Endodermal cell (in vitro differentiated cells): Measurements from ENCODE around the gene AP2A1. TPM values are rescaled to one million over a fixed set of nuclear protein-coding genes. Genes with fewer than 3 reads are reported as not detected.

ENCODE experiments used
- DNase-seq: peaks from one replicate; pipeline ENCODE4 v3.0.0-alpha.2; 2017
- H3K27ac ChIP-seq: 2 replicates; pipeline ENCODE4 v1.5.1; 2013; ENCODE audit warnings: mild to moderate bottlenecking, low read depth, low read length, moderate library complexity
- H3K27me3 ChIP-seq: 2 replicates; pipeline ENCODE4 v1.6.1; 2013; ENCODE audit warnings: mild to moderate bottlenecking, low read length, moderate library complexity; ENCODE audit not compliant: insufficient read depth, control insufficient read depth, poor library complexity, severe bottlenecking
- H3K36me3 ChIP-seq: 2 replicates; pipeline ENCODE4 v1.7.0; 2013; ENCODE audit warnings: mild to moderate bottlenecking, low read length, moderate library complexity; ENCODE audit not compliant: control insufficient read depth, insufficient read depth
- H3K4me1 ChIP-seq: one replicate; pipeline ENCODE4 v1.7.0; 2013; ENCODE audit warnings: low read length; ENCODE audit not compliant: control insufficient read depth, insufficient read depth
- H3K4me3 ChIP-seq: 2 replicates; pipeline ENCODE4 v1.5.1; 2013; ENCODE audit warnings: mild to moderate bottlenecking, low read length, moderate library complexity
- H3K9ac ChIP-seq: 2 replicates; pipeline ENCODE4 v1.6.1; 2013; ENCODE audit warnings: mild to moderate bottlenecking, low read length, moderate library complexity; ENCODE audit not compliant: poor library complexity, severe bottlenecking; ENCODE audit errors: extremely low read depth
- H3K9me3 ChIP-seq: 2 replicates; pipeline ENCODE4 v1.6.1; 2013; ENCODE audit warnings: mild to moderate bottlenecking, low read length, moderate library complexity; ENCODE audit not compliant: control insufficient read depth
- H3K27ac Mint-ChIP-seq: 2 replicates; pipeline ENCODE4 v1.8.0; 2020; ENCODE audit warnings: mixed read lengths
- H3K27me3 Mint-ChIP-seq: 2 replicates; pipeline ENCODE4 v1.8.0; 2021; ENCODE audit warnings: mild to moderate bottlenecking, mixed read lengths; ENCODE audit not compliant: insufficient read depth
- H3K36me3 Mint-ChIP-seq: 2 replicates; pipeline ENCODE4 v1.8.0; 2020; ENCODE audit warnings: low read depth, mixed read lengths
- H3K4me1 Mint-ChIP-seq: 2 replicates; pipeline ENCODE4 v1.8.0; 2020; ENCODE audit warnings: mixed read lengths
- H3K4me3 Mint-ChIP-seq: 2 replicates; pipeline ENCODE4 v1.8.0; 2020; ENCODE audit warnings: mild to moderate bottlenecking, moderate library complexity, mixed read lengths
- H3K9me3 Mint-ChIP-seq: 2 replicates; pipeline ENCODE4 v1.8.0; 2020; ENCODE audit warnings: mild to moderate bottlenecking, mixed read lengths
- WGBS, 2 experiments: methylation state at CpG; one replicate each; pipeline versions ENCODE4 v1.1.5 to v1.1.7; 2013; ENCODE audit warnings: missing lambda C conversion rate in 2 of 2, mixed read lengths in 1 of 2; ENCODE audit not compliant: insufficient coverage in 1 of 2, insufficient read length in 1 of 2; 5-methylcytosine and 5-hydroxymethylcytosine counted together
- total RNA-seq, 2 donors: library from RNA; stranded (reverse); fragmentation: NEBNext Ultra II Directional in 1 of 2; extraction: Animal tissue kit (Norgen Biotek cat#: 25700) in 1 of 2; gene quantifications; 2 replicates in 1 of 2; 3 replicates in 1 of 2; pipeline ENCODE4 v1.2.1, GENCODE V29; 2021
- TF ChIP-seq, protein P1 (sequence below): fragments of 200-600 bp; sonication (generic); conservative IDR thresholded peaks from 2 replicates; pipeline ENCODE4 v1.5.0; 2021; ENCODE audit warnings: antibody characterized with exemption, mild to moderate bottlenecking

Gene AP2A1
- total RNA-seq, 2 donors from 2014 or later: 100 to 110 TPM

DNA sequence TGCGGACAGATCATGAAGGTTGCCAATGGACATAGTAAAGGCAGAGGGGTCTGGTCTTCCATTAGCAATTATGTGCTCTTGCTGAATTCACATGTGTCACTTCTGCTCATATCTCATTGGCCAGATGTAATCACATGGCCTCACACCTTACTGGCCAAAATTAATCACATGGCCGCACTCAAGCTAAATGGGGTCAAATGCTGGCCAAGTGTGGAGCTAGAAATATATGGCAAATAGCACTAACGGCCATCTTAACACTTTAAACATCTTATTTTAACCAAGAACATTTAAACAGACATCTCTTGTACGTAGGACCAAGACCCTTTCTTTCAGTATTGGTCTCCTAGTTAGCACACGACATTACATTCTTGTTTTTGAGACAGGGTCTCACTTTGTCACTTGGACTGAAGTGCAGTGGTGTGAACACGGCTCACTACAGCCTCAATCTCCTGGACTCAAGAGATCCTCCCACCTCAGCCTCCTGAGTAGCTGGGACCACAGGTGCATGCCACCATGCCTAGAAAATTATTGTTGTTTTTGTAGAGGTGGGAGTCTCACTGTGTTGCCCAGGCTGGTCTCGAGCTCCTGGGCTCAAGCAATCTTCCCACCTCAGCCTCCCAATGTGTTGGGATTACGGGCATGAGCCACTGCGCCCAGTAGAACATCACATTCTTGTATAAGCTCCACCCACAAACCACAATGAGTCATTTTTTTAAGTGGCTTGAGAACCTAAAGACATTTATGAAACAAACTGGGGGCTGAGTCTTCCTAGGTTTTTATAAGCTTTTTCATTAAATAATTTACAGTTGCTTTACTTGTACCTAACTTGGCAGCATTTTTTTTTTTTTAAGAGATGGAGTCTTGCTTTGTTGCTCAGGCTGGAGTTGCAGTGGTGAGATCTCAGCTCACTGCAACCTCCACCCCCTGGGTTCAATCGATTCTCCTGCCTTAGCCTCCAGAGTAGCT, 81.2 kb downstream of the AP2A1 start:
- TF ChIP-seq, protein P1, sequence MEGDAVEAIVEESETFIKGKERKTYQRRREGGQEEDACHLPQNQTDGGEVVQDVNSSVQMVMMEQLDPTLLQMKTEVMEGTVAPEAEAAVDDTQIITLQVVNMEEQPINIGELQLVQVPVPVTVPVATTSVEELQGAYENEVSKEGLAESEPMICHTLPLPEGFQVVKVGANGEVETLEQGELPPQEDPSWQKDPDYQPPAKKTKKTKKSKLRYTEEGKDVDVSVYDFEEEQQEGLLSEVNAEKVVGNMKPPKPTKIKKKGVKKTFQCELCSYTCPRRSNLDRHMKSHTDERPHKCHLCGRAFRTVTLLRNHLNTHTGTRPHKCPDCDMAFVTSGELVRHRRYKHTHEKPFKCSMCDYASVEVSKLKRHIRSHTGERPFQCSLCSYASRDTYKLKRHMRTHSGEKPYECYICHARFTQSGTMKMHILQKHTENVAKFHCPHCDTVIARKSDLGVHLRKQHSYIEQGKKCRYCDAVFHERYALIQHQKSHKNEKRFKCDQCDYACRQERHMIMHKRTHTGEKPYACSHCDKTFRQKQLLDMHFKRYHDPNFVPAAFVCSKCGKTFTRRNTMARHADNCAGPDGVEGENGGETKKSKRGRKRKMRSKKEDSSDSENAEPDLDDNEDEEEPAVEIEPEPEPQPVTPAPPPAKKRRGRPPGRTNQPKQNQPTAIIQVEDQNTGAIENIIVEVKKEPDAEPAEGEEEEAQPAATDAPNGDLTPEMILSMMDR: no peak
- WGBS, 2 experiments: 89 to 95% methylated on average over 9 to 10 of the region's 10 CpGs
- H3K36me3 ChIP-seq: peaks cover 12% of the 10 kb centered on the region
- H3K9ac ChIP-seq: no peak overlapping the region
- Mint-ChIP-seq H3K4me3 (no peak overlapping the region), H3K27ac (no peak overlapping the region), H3K36me3 (peaks cover 30% of the 10 kb centered on the region), H3K9me3 (peaks cover 7% of the 10 kb centered on the region), H3K4me1 (peaks cover 16% of the 10 kb centered on the region), H3K27me3 (no peaks in the 10 kb centered on the region)
- H3K27me3 ChIP-seq: no peaks in the 10 kb centered on the region
- no peak overlapping the region for H3K27ac ChIP-seq
- DNase-seq: no peak
- H3K9me3 ChIP-seq: peaks cover 7% of the 10 kb centered on the region
- peaks cover 5% of the 10 kb centered on the region for H3K4me1 ChIP-seq
- no peak overlapping the region for H3K4me3 ChIP-seq

DNA sequence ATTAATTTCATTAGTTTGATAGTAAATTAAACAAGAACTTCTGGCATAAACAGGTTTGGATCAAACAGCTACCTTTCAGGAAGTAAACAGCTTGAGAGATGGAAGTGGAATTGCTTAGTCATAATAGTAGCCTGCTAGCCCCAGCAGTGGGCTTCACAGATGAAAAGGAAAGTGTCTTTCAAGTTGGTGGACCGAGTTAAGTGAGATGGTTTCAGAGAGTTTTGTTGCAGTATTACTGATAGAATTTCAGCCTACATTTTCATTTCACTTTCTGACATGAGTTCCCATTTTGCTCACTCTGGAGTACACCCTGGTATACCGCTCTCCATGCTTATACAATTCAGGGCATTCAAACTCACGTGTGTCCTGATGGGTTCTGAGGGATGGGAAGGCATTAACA, 82.1 kb downstream of the AP2A1 start:
- WGBS, 2 experiments: 92 to 99% methylated on average over 2 to 3 of the region's 3 CpGs
- H3K27ac ChIP-seq: no peak overlapping the region
- TF ChIP-seq, protein P1: no peak
- no peaks in the 10 kb centered on the region for H3K27me3 ChIP-seq
- peaks cover 7% of the 10 kb centered on the region for H3K9me3 ChIP-seq
- peaks cover 5% of the 10 kb centered on the region for H3K4me1 ChIP-seq
- H3K36me3 ChIP-seq: peaks cover 12% of the 10 kb centered on the region
- H3K36me3 Mint-ChIP-seq: peaks cover 30% of the 10 kb centered on the region
- no peak overlapping the region for H3K4me3 ChIP-seq
- H3K9me3 Mint-ChIP-seq: peaks cover 7% of the 10 kb centered on the region
- DNase-seq: no peak
- no peak overlapping the region for H3K9ac ChIP-seq
- no peaks in the 10 kb centered on the region for H3K27me3 Mint-ChIP-seq
- H3K27ac Mint-ChIP-seq: no peak overlapping the region
- H3K4me3 Mint-ChIP-seq: no peak overlapping the region
- peaks cover 21% of the 10 kb centered on the region for H3K4me1 Mint-ChIP-seq

DNA sequence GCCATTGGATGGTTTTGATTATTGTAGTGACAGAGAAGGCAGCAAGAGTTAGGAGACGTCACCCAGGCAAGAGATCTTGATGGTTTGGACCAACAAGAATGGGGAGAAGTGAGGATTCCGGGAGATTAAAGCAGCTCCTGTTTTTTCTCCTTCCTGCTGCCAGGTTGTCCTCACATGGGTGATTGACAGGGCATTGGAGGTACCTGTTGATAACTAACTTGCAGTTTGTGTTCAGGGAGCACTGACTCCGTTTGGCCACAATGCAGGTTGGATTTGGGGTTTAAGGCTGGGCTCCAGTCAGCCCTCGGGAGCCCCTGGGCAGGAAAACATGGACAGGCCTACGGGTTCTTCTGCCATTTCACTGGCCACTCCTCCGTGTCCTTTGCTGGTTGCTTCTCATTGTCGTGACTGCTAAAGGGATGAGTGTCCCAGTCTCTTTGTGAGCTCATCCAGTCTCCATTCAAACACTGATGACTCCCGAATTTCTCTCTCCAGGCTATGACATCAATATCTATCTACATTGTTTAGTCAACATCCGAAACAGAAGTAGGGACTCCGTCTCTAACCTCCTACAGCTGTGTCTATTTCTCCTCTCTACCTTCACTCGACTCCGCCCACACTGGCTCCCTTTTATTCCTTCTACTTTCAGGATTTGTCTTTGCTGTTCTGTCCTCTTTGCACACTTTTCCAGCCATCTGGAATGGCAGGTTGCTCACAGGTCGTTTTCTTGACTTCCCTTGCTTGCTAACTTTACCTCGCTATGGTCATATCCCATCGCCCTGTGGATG, 82.8 kb downstream of the AP2A1 start:
- H3K27ac Mint-ChIP-seq: peak overlapping the region; percentile 60

More for the DNA sequence above, 82.8 kb downstream of the AP2A1 start:
- 91 to 93% methylated on average over 15 of the region's 15 CpGs for WGBS, 2 experiments
- peaks cover 7% of the 10 kb centered on the region for H3K9me3 Mint-ChIP-seq
- H3K9me3 ChIP-seq: peaks cover 7% of the 10 kb centered on the region
- TF ChIP-seq, protein P1: no peak
- no peak for DNase-seq
- peak overlapping the region; percentile 86 for H3K4me3 Mint-ChIP-seq
- H3K27me3 ChIP-seq: no peaks in the 10 kb centered on the region
- no peaks in the 10 kb centered on the region for H3K27me3 Mint-ChIP-seq
- H3K4me1 ChIP-seq: peaks cover 5% of the 10 kb centered on the region
- H3K27ac ChIP-seq: no peak overlapping the region
- H3K4me1 Mint-ChIP-seq: peaks cover 21% of the 10 kb centered on the region
- H3K4me3 ChIP-seq: peak overlapping the region; percentile 91
- H3K36me3 ChIP-seq: peaks cover 17% of the 10 kb centered on the region
- H3K9ac ChIP-seq: peak overlapping the region; percentile 98
- peaks cover 30% of the 10 kb centered on the region for H3K36me3 Mint-ChIP-seq
